Panc1 (cell line): Measurements from ENCODE around the gene THSD7B. TPM values are rescaled to one million over a fixed set of nuclear protein-coding genes. Genes with fewer than 3 reads are reported as not detected.

Experiments used
- ATAC-seq: fragments of 200-7000 bp; cut with Tn5 transposase; 2 replicates; pipeline ENCODE4 v1.9.1; 2020; ENCODE audit warnings: mild to moderate bottlenecking, moderate library complexity
- BruUV-seq: library from RNA; stranded (reverse); fragments of 400-500 nt; replicated peaks from 2 replicates; lab custom pipeline; 2021; lab: Mats Ljungman, UMichigan
- CTCF ChIA-PET: fragments of 300-600 bp; sonication (Branson Sonifier 250); formaldehyde crosslinking; loops from one replicate; lab custom pipeline; 2022; ENCODE audit warnings: antibody characterized with exemption; lab: Charles Lee
- POLR2A ChIA-PET: fragments of 300-600 bp; sonication (Branson Sonifier 250); formaldehyde crosslinking; loops from one replicate; lab custom pipeline; 2022; ENCODE audit warnings: antibody characterized with exemption; lab: Charles Lee
- DNase-seq: peaks from one replicate; pipeline ENCODE4 v3.0.0-alpha.2; 2010; ENCODE audit warnings: low read depth, low spot score
- H3K27ac ChIP-seq: 2 replicates; pipeline ENCODE4 v1.5.1; 2011; ENCODE audit warnings: mild to moderate bottlenecking, low read length, inconsistent platforms
- H3K27me3 ChIP-seq: fragments of 200-500 bp; sonication (Bioruptor generic); 2 replicates; pipeline ENCODE4 v1.6.0; 2014; ENCODE audit warnings: low read length, inconsistent platforms; ENCODE audit not compliant: control insufficient read depth, insufficient read depth
- H3K36me3 ChIP-seq: fragments of 200-500 bp; sonication (Bioruptor generic); 2 replicates; pipeline ENCODE4 v1.5.1; 2014; ENCODE audit warnings: inconsistent platforms, mild to moderate bottlenecking, low read length, moderate library complexity; ENCODE audit not compliant: control insufficient read depth, insufficient read depth
- H3K4me1 ChIP-seq: 2 replicates; pipeline ENCODE4 v1.5.1; 2011; ENCODE audit warnings: inconsistent platforms, mild to moderate bottlenecking, low read length, moderate library complexity; ENCODE audit not compliant: control insufficient read depth, insufficient read depth
- H3K4me3 ChIP-seq, 2 experiments: 2 replicates each; pipeline ENCODE4 v1.5.1; 2011 to 2012; ENCODE audit warnings: low read depth in 2 of 2, low read length in 2 of 2, mild to moderate bottlenecking in 2 of 2, inconsistent platforms in 1 of 2, moderate library complexity in 1 of 2
- H3K9me3 ChIP-seq: fragments of 200-500 bp; sonication (Bioruptor generic); 2 replicates; pipeline ENCODE4 v1.5.1; 2014; ENCODE audit warnings: low read depth, mild to moderate bottlenecking, inconsistent platforms, low read length, moderate library complexity; ENCODE audit not compliant: control insufficient read depth, insufficient read depth
- CTCF ChIP-seq: fragments of 450-650 bp; IDR thresholded peaks from 2 replicates; pipeline ENCODE4 v1.5.1; 2017; ENCODE audit warnings: mild to moderate bottlenecking
- POLR2AphosphoS5 ChIP-seq: IDR thresholded peaks from 2 replicates; pipeline ENCODE4 v1.6.1; 2012; ENCODE audit warnings: mild to moderate bottlenecking, low read depth, low read length, moderate library complexity
- SIN3A ChIP-seq: IDR thresholded peaks from 2 replicates; pipeline ENCODE4 v1.6.1; 2012; ENCODE audit warnings: low read depth, mild to moderate bottlenecking, low read length, moderate library complexity, borderline replicate concordance; ENCODE audit not compliant: insufficient read depth
- TCF7L2 ChIP-seq: IDR thresholded peaks from 2 replicates; pipeline ENCODE4 v1.6.1; 2011; ENCODE audit warnings: mild to moderate bottlenecking, low read depth, low read length, inconsistent platforms
- in situ Hi-C: cut with HindIII; loops from 2 replicates; pipeline ENCODE4 v1.10.0; 2016; ENCODE audit warnings: low sequenced_read_pairs, low pct_unique_long_range_greater_than_20kb
- intact Hi-C: fragments of 100-400 bp; cut with micrococcal nuclease; formaldehyde crosslinking; loops from one replicate; pipeline ENCODE4 v1.10.0; 2022; ENCODE audit not compliant: unreplicated experiment
- total RNA-seq: library from RNA; stranded (reverse); gene quantifications from one replicate; pipeline ENCODE4 v1.2.1, GENCODE V29; 2021; ENCODE audit not compliant: unreplicated experiment
- TF ChIP-seq, protein P1 (sequence below), 2 experiments: IDR thresholded peaks; 2 replicates each; pipeline ENCODE4 v1.6.1; 2011 to 2012; ENCODE audit warnings: low read depth in 2 of 2, control low read depth in 1 of 2, low read length in 1 of 2, mild to moderate bottlenecking in 1 of 2, moderate library complexity in 1 of 2; ENCODE audit not compliant: insufficient read depth in 1 of 2

THSD7B gene
- total RNA-seq, 1 experiment from 2014 or later: not detected

DNA sequence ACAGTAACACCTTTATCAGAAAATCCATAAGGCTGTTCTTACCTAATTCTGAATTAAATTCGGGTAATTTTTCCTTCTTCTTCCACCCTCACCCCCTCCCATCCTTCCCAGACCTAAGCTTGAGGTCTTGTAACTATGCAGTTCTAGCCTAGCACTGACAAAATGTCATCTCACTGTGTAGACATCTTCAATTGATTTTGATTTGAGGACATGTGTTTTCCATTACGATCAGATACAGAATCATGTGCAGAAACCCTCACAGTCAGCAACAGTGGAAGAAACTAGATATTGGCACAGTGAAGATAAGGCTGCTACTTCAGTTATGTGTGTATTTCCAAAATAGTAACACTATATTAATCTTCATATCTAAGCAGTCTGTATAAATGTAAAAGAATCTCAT lies 244.6 kb downstream of the THSD7B start:
- POLR2A ChIA-PET: no interaction called here
- H3K9me3 ChIP-seq: no peaks in the 10 kb centered on the region
- H3K4me1 ChIP-seq: no peaks in the 10 kb centered on the region
- ATAC-seq (no peak), DNase-seq (no peak)
- intact Hi-C loops: no loop called here
- CTCF ChIA-PET: no interaction called here
- H3K27me3 ChIP-seq: no peaks in the 10 kb centered on the region
- in situ Hi-C loops: no loop called here
- H3K36me3 ChIP-seq: no peaks in the 10 kb centered on the region
- no TSS peak for BruUV-seq
- H3K4me3 ChIP-seq: no peak overlapping the region
- no peak overlapping the region for H3K27ac ChIP-seq
- TF ChIP-seq CTCF: no peak
- no peak for TF ChIP-seq TCF7L2
- no peak for TF ChIP-seq SIN3A
- TF ChIP-seq, protein P1, sequence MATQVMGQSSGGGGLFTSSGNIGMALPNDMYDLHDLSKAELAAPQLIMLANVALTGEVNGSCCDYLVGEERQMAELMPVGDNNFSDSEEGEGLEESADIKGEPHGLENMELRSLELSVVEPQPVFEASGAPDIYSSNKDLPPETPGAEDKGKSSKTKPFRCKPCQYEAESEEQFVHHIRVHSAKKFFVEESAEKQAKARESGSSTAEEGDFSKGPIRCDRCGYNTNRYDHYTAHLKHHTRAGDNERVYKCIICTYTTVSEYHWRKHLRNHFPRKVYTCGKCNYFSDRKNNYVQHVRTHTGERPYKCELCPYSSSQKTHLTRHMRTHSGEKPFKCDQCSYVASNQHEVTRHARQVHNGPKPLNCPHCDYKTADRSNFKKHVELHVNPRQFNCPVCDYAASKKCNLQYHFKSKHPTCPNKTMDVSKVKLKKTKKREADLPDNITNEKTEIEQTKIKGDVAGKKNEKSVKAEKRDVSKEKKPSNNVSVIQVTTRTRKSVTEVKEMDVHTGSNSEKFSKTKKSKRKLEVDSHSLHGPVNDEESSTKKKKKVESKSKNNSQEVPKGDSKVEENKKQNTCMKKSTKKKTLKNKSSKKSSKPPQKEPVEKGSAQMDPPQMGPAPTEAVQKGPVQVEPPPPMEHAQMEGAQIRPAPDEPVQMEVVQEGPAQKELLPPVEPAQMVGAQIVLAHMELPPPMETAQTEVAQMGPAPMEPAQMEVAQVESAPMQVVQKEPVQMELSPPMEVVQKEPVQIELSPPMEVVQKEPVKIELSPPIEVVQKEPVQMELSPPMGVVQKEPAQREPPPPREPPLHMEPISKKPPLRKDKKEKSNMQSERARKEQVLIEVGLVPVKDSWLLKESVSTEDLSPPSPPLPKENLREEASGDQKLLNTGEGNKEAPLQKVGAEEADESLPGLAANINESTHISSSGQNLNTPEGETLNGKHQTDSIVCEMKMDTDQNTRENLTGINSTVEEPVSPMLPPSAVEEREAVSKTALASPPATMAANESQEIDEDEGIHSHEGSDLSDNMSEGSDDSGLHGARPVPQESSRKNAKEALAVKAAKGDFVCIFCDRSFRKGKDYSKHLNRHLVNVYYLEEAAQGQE (IDR thresholded peaks at IDR 0.05; ENCODE audit: insufficient read depth in 1 of 2, low read depth in 2 of 2, low read length in 1 of 2): no peak
- no peak for TF ChIP-seq POLR2AphosphoS5

DNA sequence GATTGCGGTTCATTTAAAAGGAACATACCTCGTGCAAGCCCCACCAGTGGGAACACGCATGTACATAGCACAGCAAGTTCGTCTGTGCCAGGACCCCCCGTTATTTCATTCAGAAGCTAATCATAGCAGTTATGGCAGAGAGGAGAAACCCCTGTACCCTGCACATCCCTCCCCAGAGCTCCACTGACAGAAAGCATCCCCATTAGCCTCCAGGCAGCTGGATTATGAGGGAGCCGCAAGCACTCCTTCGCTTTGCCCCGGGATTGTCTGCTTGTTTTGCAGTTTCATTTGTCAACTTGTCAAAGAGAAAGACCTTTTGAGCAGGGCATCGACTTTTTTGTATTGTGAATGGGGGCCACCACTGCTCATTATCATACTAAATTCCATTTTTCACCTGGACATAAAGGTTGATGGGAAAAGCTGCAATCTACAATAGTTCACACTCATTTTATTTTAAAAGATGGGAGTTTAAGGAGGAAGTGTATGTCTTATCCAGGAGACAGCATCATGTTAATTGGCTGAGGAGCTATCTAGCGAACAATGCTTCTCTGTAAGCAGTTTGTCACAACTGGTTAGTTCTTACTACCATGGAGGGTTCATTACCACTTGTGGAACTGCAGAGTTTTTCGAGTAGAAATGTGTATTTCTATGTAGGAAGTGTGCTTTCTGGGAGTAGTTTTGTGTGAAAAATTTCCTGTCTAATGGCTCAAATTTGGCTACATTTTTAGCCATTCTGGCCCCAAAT lies 255.3 kb downstream of the THSD7B start:
- H3K36me3 ChIP-seq: no peaks in the 10 kb centered on the region
- no TSS peak for BruUV-seq
- DNase-seq (no peak), ATAC-seq (no peak)
- no peaks in the 10 kb centered on the region for H3K4me1 ChIP-seq
- POLR2A ChIA-PET: no interaction called here
- TF ChIP-seq, protein P1 (IDR thresholded peaks at IDR 0.05; ENCODE audit: insufficient read depth in 1 of 2, low read depth in 2 of 2, low read length in 1 of 2): no peak
- TF ChIP-seq SIN3A (no peak), POLR2AphosphoS5 (no peak), CTCF (no peak), TCF7L2 (no peak)
- CTCF ChIA-PET: no interaction called here
- H3K4me3 ChIP-seq: no peak overlapping the region
- intact Hi-C loops: no loop called here
- no peaks in the 10 kb centered on the region for H3K9me3 ChIP-seq
- no peak overlapping the region for H3K27ac ChIP-seq
- in situ Hi-C loops: no loop called here
- no peaks in the 10 kb centered on the region for H3K27me3 ChIP-seq
